HepG2 (cell line): Measurements from ENCODE around the gene GJB1. TPM values are rescaled to one million over a fixed set of nuclear protein-coding genes. Genes with fewer than 3 reads are reported as not detected.

Experiments used
- FOXA1 ChIP-seq, 2 experiments: fragments of 450-650 bp in 1 of 2; sonication (generic) in 1 of 2; formaldehyde crosslinking in 1 of 2; IDR thresholded peaks; 2 replicates each; pipeline versions ENCODE4 v1.4.0 to v1.6.1; 2016 to 2020; ENCODE audit warnings: missing genetic modification reagents in 1 of 2
- FOXO4 ChIP-seq: sonication (generic); formaldehyde crosslinking; conservative IDR thresholded peaks from 2 replicates; pipeline ENCODE4 v1.8.1; 2023; ENCODE audit warnings: missing genetic modification reagents
- HNF1B ChIP-seq: sonication (generic); formaldehyde crosslinking; IDR thresholded peaks from 2 replicates; pipeline ENCODE4 v1.5.1; 2020; ENCODE audit warnings: mild to moderate bottlenecking, moderate library complexity, missing genetic modification reagents
- KMT2B ChIP-seq: IDR thresholded peaks from 2 replicates; pipeline ENCODE4 v1.6.1; 2016; ENCODE audit warnings: missing genetic modification reagents, missing compliant biosample characterization
- RORA ChIP-seq: sonication (generic); formaldehyde crosslinking; IDR thresholded peaks from 2 replicates; pipeline ENCODE4 v1.5.0; 2020; ENCODE audit warnings: mild to moderate bottlenecking, missing genetic modification reagents, moderate library complexity
- TRIM22 ChIP-seq: fragments of 450-650 bp; IDR thresholded peaks from 2 replicates; pipeline ENCODE4 v1.6.1; 2017
- ZNF317 ChIP-seq: sonication (generic); formaldehyde crosslinking; IDR thresholded peaks from 2 replicates; pipeline ENCODE4 v1.5.0; 2020; ENCODE audit warnings: mild to moderate bottlenecking, missing genetic modification reagents
- ZNF546 ChIP-seq: sonication (generic); formaldehyde crosslinking; conservative IDR thresholded peaks from 2 replicates; pipeline ENCODE4 v1.8.1; 2023; ENCODE audit warnings: mild to moderate bottlenecking, missing genetic modification reagents
- ZNF574 ChIP-seq: sonication (generic); formaldehyde crosslinking; IDR thresholded peaks from 2 replicates; pipeline ENCODE4 v1.4.0; 2020; ENCODE audit warnings: missing genetic modification reagents
- polyA plus RNA-seq, 8 experiments: library from polyadenylated mRNA; depleted of rRNA in 3 of 8; stranded (reverse) in 7 of 8; unstranded in 1 of 8; fragments of >200 nt; fragmentation: Illumina TruSeq in 4 of 8; extraction: Trizol in 4 of 8; gene quantifications; 2 replicates each; pipeline versions ENCODE4 v1.2.1 to v1.2.3, GENCODE V29; 2011 to 2016; ENCODE audit warnings: low read depth in 4 of 8, missing spikeins in 1 of 8, mixed read lengths in 1 of 8; ENCODE audit not compliant: insufficient read depth in 1 of 8
- total RNA-seq, 5 experiments: library from RNA; depleted of rRNA; stranded (reverse); fragments of >200 nt; fragmentation: Illumina TruSeq; extraction: Trizol; gene quantifications; 2 replicates each; pipeline ENCODE4 v1.2.3, GENCODE V29; 2016; ENCODE audit warnings: low read depth in 1 of 5
- TF ChIP-seq, protein P1 (sequence below), 2 experiments: sonication (generic) in 1 of 2; formaldehyde crosslinking in 1 of 2; IDR thresholded peaks; 2 replicates each; pipeline versions ENCODE4 v1.6.1 to v1.9.0; 2014 to 2022; ENCODE audit warnings: antibody characterized with exemption in 1 of 2, borderline replicate concordance in 1 of 2, inconsistent platforms in 1 of 2, low read depth in 1 of 2, missing genetic modification reagents in 1 of 2
- TF ChIP-seq, protein P2 (sequence below): sonication (generic); formaldehyde crosslinking; IDR thresholded peaks from 2 replicates; pipeline ENCODE4 v1.4.0; 2020; ENCODE audit warnings: mild to moderate bottlenecking, missing genetic modification reagents

The GJB1 gene
- total and polyA plus RNA-seq, 2 of the 13 experiments (the other 11 are each of a cell fraction or from before 2014, with no cell fraction given): 111 to 161 TPM

- no peak for TF ChIP-seq FOXO4 (CRISPR knock-in tag)
- no peak for TF ChIP-seq ZNF574
- TF ChIP-seq, protein P1, sequence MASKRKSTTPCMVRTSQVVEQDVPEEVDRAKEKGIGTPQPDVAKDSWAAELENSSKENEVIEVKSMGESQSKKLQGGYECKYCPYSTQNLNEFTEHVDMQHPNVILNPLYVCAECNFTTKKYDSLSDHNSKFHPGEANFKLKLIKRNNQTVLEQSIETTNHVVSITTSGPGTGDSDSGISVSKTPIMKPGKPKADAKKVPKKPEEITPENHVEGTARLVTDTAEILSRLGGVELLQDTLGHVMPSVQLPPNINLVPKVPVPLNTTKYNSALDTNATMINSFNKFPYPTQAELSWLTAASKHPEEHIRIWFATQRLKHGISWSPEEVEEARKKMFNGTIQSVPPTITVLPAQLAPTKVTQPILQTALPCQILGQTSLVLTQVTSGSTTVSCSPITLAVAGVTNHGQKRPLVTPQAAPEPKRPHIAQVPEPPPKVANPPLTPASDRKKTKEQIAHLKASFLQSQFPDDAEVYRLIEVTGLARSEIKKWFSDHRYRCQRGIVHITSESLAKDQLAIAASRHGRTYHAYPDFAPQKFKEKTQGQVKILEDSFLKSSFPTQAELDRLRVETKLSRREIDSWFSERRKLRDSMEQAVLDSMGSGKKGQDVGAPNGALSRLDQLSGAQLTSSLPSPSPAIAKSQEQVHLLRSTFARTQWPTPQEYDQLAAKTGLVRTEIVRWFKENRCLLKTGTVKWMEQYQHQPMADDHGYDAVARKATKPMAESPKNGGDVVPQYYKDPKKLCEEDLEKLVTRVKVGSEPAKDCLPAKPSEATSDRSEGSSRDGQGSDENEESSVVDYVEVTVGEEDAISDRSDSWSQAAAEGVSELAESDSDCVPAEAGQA (IDR thresholded peaks at IDR 0.05; ENCODE audit: low read depth): no peak
- TF ChIP-seq, protein P1 (CRISPR knock-in tag; IDR thresholded peaks at IDR 0.05; ENCODE audit: borderline replicate concordance): no peak
- no peak for TF ChIP-seq ZNF317
- TF ChIP-seq, protein P2, sequence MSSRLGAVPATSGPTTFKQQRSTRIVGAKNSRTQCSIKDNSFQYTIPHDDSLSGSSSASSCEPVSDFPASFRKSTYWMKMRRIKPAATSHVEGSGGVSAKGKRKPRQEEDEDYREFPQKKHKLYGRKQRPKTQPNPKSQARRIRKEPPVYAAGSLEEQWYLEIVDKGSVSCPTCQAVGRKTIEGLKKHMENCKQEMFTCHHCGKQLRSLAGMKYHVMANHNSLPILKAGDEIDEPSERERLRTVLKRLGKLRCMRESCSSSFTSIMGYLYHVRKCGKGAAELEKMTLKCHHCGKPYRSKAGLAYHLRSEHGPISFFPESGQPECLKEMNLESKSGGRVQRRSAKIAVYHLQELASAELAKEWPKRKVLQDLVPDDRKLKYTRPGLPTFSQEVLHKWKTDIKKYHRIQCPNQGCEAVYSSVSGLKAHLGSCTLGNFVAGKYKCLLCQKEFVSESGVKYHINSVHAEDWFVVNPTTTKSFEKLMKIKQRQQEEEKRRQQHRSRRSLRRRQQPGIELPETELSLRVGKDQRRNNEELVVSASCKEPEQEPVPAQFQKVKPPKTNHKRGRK: no peak
- no peak for TF ChIP-seq ZNF546
- no peak for TF ChIP-seq FOXA1 (IDR thresholded peaks at IDR 0.05)
- no peak for TF ChIP-seq FOXA1 (CRISPR knock-in tag; IDR thresholded peaks at IDR 0.05)
- TF ChIP-seq HNF1B: no peak
- no peak for TF ChIP-seq TRIM22
- no peak for TF ChIP-seq KMT2B (CRISPR knock-in tag)
- TF ChIP-seq RORA: no peak
- TF ChIP-seq, all 625 proteins: peak for 0
Measured at GRCh38 chrX:71235482-71235881, 12.5 kb downstream of the GJB1 start (continued).
